LNCAP (cell line): ENCODE data around the gene C5orf46.

ENCODE experiments used
- TF ChIP-seq, protein P1 (sequence below): fragments of 450-650 bp; IDR thresholded peaks from 2 replicates; pipeline ENCODE4 v1.5.1; 2017; ENCODE audit warnings: mild to moderate bottlenecking

C5orf46 gene

GRCh38 chr5:147856801-147857200 lies 49.5 kb downstream of the C5orf46 start:
- TF ChIP-seq, protein P1, sequence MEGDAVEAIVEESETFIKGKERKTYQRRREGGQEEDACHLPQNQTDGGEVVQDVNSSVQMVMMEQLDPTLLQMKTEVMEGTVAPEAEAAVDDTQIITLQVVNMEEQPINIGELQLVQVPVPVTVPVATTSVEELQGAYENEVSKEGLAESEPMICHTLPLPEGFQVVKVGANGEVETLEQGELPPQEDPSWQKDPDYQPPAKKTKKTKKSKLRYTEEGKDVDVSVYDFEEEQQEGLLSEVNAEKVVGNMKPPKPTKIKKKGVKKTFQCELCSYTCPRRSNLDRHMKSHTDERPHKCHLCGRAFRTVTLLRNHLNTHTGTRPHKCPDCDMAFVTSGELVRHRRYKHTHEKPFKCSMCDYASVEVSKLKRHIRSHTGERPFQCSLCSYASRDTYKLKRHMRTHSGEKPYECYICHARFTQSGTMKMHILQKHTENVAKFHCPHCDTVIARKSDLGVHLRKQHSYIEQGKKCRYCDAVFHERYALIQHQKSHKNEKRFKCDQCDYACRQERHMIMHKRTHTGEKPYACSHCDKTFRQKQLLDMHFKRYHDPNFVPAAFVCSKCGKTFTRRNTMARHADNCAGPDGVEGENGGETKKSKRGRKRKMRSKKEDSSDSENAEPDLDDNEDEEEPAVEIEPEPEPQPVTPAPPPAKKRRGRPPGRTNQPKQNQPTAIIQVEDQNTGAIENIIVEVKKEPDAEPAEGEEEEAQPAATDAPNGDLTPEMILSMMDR, result no peak

- TF ChIP-seq, protein P1, result no peak
Observed at GRCh38 chr5:147855774-147856069, 50.6 kb downstream of the C5orf46 start.

DNA sequence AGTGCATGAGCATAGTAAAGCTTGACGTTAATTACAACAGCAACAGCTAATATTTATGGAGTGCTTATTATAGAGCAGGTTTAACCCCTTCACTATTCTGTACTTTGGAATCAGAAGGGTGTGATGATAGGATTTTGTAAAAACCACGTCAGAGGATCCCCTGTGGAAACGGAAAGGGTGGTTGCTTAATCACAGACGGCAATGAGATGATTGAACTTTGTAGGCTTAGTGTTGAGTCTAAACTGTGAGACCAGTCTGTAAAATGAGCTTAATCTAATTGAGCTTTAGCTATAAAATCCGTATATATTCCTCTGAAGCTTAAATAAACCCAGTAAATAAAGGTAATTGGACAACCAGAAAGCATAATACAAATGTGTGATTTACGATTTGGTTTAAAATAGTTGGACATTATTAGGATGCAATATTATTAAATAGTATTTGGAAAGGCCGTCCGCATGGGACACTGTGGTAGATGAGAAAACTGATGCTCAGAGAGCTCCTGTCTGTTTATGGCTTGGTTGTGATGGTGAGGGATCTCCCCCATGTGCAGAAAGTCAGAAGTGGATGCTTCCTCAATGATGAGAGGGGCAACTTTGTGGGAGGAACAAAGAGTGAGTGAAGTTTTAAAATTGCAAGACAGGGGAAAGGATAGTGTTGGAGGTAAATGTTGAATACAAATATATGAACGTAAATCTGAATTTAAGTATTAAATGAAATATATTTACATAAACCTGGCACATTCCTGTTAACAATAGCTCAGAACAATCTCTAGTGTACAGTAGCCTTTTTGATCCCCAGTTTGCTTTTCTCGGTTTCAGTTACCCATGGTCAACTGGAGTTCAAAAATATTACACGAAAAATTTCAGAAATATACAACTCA lies 51.2 kb downstream of the C5orf46 start:
- TF ChIP-seq, protein P1, result no peak

DNA sequence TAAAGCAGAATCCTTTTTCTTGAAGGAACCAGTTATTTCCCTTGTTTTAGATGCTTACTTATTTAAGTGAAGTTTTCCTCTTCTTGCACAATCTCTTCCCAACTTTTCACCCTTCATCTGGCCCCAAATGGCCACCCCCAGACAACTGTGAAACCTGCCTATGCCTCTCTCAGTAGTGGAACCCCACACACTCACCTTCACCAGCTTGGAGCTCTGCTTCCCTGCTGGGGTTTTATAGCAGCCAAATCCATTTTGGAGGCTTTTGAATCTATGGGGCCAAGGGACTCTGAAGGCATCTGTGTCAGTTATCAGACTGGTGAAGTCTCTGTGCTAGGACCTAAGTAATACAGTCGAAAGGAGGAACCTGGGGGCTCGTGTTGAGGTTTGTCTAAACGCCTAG lies 52.0 kb downstream of the C5orf46 start:
- TF ChIP-seq, protein P1, result no peak

DNA sequence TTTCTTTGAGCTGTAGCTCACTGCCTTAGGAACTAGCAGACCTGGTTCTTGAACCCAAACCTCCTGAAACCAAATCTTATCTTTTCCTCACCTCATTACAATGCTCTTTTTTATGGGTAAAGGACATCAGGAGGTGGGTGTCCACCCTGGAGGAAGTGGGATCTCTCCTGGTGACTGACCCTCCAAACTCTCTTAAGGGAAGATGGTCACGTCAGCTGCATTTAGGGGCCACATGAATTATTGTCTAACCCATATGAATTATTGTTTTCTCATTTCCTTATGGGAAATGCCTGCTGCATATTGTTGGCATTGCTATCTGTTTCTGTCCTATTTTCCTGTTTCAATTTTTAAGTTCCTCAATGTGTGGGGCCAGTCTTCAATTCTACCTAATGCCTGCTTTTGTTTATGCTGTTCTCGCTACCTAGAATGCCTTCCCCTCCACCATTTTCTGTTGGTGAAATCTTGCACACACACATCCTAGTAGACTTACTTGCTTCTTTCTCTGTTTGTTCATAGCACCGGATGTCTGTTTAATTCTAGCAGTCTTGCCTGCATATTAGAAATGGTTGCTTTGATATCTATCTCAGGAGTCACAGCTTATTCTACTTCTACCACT lies 52.9 kb downstream of the C5orf46 start:
- TF ChIP-seq, protein P1, result no peak

GRCh38 chr5:147852365-147852764 lies 54.0 kb downstream of the C5orf46 start:
- TF ChIP-seq, protein P1, result no peak

DNA sequence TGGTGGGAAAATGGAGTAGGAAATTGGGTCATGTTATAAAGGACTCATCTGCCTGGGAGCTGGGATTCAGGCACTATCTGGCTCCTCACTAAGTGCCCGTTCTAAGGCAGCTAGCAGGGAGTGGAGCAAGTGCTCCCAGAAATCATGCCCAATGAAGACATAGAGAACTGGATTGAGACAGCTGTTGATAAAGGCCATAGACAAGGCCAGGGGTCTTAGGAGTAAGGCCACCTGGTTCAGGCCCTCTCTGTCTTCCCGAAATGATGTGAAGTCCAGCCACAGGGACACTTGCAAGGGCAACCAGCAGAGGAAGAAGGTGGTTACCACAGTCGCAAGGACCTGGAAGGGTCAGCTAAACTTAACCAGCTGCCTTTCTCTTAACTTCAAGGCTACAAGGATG lies 54.8 kb downstream of the C5orf46 start:
- TF ChIP-seq, protein P1, result no peak
